Measurements from ENCODE around the gene TMEM30B.

DNA sequence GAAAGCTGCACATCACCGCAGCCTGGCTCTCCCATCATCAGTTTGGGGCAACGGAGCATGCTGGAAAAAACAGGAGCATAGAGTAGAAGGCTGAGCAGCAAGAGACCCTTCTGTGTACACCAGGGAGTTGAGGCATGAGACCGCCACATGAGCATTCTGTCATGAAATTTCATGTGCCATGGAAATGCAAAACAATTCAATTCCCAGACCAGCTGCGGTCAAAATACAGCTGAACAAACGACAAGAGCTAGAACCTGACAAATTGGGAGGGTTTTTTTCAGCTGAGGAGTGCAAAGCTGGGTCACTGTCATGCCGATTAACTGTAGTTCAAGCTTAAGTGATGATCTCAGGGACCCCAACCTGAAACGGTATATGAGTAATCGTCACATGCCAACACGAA lies 37.1 kb downstream of the TMEM30B start:
- TF ChIP-seq POLR2AphosphoS5 (IDR thresholded peaks at IDR 0.05) (no peak), POLR2A (IDR thresholded peaks at IDR 0.05) (no peak)
- TF ChIP-seq, protein P1, sequence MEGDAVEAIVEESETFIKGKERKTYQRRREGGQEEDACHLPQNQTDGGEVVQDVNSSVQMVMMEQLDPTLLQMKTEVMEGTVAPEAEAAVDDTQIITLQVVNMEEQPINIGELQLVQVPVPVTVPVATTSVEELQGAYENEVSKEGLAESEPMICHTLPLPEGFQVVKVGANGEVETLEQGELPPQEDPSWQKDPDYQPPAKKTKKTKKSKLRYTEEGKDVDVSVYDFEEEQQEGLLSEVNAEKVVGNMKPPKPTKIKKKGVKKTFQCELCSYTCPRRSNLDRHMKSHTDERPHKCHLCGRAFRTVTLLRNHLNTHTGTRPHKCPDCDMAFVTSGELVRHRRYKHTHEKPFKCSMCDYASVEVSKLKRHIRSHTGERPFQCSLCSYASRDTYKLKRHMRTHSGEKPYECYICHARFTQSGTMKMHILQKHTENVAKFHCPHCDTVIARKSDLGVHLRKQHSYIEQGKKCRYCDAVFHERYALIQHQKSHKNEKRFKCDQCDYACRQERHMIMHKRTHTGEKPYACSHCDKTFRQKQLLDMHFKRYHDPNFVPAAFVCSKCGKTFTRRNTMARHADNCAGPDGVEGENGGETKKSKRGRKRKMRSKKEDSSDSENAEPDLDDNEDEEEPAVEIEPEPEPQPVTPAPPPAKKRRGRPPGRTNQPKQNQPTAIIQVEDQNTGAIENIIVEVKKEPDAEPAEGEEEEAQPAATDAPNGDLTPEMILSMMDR (IDR thresholded peaks at IDR 0.05) = no peak
